Measurements from ENCODE around the gene LRRC8A. TPM values are rescaled to one million over a fixed set of nuclear protein-coding genes. Genes with fewer than 3 reads are reported as not detected.
A peak's percentile ranks its signal among the peaks of the same experiment; 100 is the strongest.

Gene LRRC8A
- total and polyA plus RNA-seq, 11 donors = 15.8 to 76.4 (median 28.8) TPM

DNA sequence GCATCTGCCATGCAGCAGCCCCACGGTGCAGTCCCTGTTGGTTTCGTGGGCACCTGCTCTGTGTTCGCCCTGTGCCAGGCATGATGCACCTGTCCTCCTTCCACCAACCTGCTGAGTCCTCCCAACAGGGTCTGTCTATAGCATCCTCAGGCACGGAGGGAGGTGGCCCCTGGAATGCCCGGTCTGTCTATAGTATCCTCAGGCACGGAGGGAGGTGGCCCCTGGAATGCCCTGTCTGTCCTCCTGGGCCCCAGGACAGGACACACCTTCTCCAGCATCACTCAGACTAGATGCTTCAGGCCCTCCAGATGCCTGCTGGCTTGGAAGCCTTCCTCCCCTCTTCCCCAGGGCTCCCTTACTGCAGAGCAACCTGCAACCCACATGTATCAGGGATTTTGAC is 29.0 kb downstream of the LRRC8A start:
- Histone ChIP-seq H3K27ac (peak overlapping the region; percentile 69 to 92 (median 84)), H3K4me3 (peak overlapping the region in 1 of 12 donors; percentile 8), H3K4me1 (peaks cover 9 to 83% (median 65%) of the 10 kb centered on the region in 12 donors), H3K9me3 (no peaks in the 10 kb centered on the region), H3K36me3 (peaks cover 3 to 64% (median 36%) of the 10 kb centered on the region in 9 donors), H3K27me3 (no peaks in the 10 kb centered on the region)
- ATAC-seq = peak in 1 of 4 donors; percentile 1
- no peak for TF ChIP-seq POLR2A (IDR thresholded peaks at IDR 0.05)
- DNase-seq = no peak
- WGBS, 4 donors = 58 to 68% (median 68%) methylated on average over 5 to 6 of the region's 6 CpGs
- intact Hi-C loops (cut with DNase I) = no loop called here

DNA sequence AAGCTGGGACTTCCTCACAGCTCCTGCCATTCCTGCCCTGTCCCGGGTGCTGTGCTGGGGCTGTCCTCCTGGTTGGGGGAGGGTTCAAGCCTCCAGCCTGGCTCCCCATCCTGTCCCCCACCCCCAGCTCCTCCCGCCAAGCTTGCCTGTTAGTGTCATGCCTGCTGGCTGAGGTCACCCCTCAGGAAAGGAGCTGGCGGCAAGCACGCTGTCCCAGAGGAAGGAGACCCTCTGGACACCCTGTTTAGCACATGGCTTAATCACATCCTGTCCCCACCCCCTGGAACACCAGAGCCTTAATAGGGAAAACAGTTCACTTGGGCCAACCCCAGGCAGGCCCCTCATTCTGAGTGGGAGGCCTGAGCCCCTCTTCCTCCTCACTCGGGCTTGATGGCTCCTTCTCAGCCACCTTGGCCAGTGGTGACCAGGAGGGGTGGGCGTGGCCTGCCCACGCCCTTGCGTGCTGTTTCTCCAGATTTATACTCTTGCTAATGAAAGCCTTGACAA is 29.6 kb downstream of the LRRC8A start:
- peak overlapping the region; percentile 69 to 92 (median 86) for H3K27ac ChIP-seq
- 19 to 33% (median 24%) methylated on average over 6 to 8 of the region's 8 CpGs for WGBS, 4 donors

DNA sequence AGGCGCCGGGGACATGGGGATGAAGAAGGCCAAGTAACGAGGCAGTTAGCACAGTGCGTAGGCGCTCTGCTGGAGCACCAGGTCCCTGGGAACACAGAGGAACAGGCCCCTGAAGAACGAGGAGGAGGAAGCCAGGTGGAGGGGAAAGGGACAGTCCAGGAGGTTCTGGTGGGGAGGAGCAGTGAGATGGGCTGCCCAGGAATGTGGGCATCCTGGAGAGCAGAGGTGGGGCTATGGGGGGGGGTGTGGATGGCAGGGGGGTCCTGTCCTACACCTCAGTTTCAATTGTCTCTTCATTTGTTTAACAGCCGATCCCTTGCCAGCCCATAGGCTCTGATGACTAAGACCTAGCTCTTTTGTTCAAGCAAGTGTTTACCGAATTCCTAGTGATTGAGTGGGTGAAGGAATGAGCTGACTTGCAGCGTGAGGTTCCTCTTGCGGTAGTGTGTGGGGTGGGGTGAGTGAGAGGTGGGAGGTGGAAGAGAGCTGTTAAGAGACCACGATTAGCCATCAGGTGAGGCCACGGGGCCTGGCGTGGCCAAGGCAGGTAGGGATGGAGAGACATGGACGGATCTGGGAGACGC is 30.4 kb downstream of the LRRC8A start:
- H3K27ac ChIP-seq = peak overlapping the region; percentile 69 to 92 (median 86)
- DNase-seq (no peak), ATAC-seq (no peak)
- no peak overlapping the region for H3K4me3 ChIP-seq
- peaks cover 15 to 84% (median 75%) of the 10 kb centered on the region in 12 donors for H3K4me1 ChIP-seq
- no peak for TF ChIP-seq POLR2A (IDR thresholded peaks at IDR 0.05)
- TF ChIP-seq, protein P1, sequence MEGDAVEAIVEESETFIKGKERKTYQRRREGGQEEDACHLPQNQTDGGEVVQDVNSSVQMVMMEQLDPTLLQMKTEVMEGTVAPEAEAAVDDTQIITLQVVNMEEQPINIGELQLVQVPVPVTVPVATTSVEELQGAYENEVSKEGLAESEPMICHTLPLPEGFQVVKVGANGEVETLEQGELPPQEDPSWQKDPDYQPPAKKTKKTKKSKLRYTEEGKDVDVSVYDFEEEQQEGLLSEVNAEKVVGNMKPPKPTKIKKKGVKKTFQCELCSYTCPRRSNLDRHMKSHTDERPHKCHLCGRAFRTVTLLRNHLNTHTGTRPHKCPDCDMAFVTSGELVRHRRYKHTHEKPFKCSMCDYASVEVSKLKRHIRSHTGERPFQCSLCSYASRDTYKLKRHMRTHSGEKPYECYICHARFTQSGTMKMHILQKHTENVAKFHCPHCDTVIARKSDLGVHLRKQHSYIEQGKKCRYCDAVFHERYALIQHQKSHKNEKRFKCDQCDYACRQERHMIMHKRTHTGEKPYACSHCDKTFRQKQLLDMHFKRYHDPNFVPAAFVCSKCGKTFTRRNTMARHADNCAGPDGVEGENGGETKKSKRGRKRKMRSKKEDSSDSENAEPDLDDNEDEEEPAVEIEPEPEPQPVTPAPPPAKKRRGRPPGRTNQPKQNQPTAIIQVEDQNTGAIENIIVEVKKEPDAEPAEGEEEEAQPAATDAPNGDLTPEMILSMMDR (IDR thresholded peaks at IDR 0.05) = no peak
- no peaks in the 10 kb centered on the region for H3K27me3 ChIP-seq
- intact Hi-C loops (cut with DNase I) = no loop called here
- 68 to 78% (median 73%) methylated on average over 15 of the region's 15 CpGs for WGBS, 4 donors
- no peaks in the 10 kb centered on the region for H3K9me3 ChIP-seq
- H3K36me3 ChIP-seq = peaks cover 3 to 70% (median 44%) of the 10 kb centered on the region in 9 donors

More for the DNA sequence above, 29.6 kb downstream of the LRRC8A start:
- DNase-seq = peak; percentile 84 to 92 (median 86)
- Histone ChIP-seq H3K4me3 (peak overlapping the region in 2 of 12 donors; percentile 4 to 8), H3K9me3 (no peaks in the 10 kb centered on the region), H3K27me3 (no peaks in the 10 kb centered on the region), H3K4me1 (peaks cover 15 to 83% (median 72%) of the 10 kb centered on the region in 12 donors), H3K36me3 (peaks cover 3 to 71% (median 43%) of the 10 kb centered on the region in 9 donors)
- intact Hi-C loops (cut with DNase I) = no loop called here
- peak in 1 of 2 donors; percentile 19 for TF ChIP-seq POLR2A (IDR thresholded peaks at IDR 0.05)
- TF ChIP-seq, protein P1 (IDR thresholded peaks at IDR 0.05) = no peak
- peak; percentile 82 to 92 (median 86) for ATAC-seq

DNA sequence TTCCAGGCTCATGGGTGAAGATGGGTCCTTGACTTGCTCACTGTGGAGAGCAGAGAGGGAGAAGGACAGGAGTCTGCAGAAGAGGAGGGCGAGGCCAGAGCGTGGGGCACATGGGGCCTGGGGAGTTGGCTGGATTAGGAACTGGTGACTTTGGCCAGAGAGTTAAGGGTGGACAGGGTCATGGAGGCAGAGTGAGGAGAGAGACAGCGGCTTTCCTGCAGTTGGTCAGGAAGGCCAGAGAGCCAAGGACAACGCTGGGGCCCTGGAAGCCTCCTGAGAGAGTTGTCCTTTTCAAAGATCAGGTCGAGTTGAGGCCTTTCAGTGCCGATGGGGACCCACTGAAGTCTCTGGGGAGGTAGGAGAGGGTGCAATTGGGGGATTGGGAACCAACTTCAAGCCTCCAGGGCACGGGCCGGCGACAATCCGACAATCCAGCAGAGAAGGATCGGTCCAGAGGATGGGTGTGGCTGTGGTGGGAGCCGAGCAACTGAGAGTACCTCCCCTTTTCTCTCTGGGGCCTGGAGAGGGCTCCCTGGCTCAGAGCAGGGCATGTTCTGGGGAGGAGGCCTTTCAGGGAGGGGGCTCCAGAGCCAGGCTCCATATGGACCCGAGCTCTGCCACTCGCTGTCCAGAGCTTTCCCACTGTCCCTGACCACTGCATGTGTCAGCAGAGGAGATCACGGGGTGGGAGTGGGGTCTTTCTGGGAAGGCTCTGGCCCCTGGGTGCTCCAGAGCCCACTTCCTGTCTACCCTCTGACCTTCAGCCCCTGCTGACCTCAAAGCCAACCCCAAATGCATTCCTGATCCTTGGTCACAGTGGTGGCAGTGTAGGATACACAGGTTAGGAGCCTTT is 31.3 kb downstream of the LRRC8A start:
- 36 to 70% (median 58%) methylated on average over 14 to 15 of the region's 15 CpGs for WGBS, 4 donors
- Histone ChIP-seq H3K4me1 (peaks cover 15 to 87% (median 77%) of the 10 kb centered on the region in 12 donors), H3K36me3 (peaks cover 0 to 69% (median 40%) of the 10 kb centered on the region in 9 donors), H3K4me3 (peak overlapping the region in 1 of 12 donors; percentile 4), H3K9me3 (no peaks in the 10 kb centered on the region), H3K27me3 (no peaks in the 10 kb centered on the region), H3K27ac (peak overlapping the region; percentile 69 to 92 (median 86))
- DNase-seq = no peak
- intact Hi-C loops (cut with DNase I) = no loop called here
- peak in 3 of 4 donors; percentile 11 to 22 (median 12) for ATAC-seq
- peak in 1 of 2 donors; percentile 14 for TF ChIP-seq POLR2A (IDR thresholded peaks at IDR 0.05)
- TF ChIP-seq, protein P1 (IDR thresholded peaks at IDR 0.05) = no peak

Measured in heart left ventricle (tissue), 16 donors.